Upper lobe of left lung (tissue), 4 donors: ENCODE results near the gene PPFIA4.

ENCODE experiments used
- CTCF ChIP-seq, 6 experiments: fragments of 450-650 bp in 4 of 6; fragments of 200-600 bp in 2 of 6; sonication (generic) in 2 of 6; IDR thresholded peaks; one replicate each; pipeline ENCODE4 v1.5.1; 2016 to 2019; ENCODE audit warnings: antibody characterized with exemption in 6 of 6
- POLR2AphosphoS5 ChIP-seq, 2 donors: sonication (generic); formaldehyde crosslinking; IDR thresholded peaks; one replicate each; pipeline ENCODE4 v1.5.1; 2017; ENCODE audit warnings: antibody characterized with exemption in 2 of 2

- TF ChIP-seq POLR2AphosphoS5 (IDR thresholded peaks at IDR 0.05) (no peak), CTCF (IDR thresholded peaks at IDR 0.05) (no peak)
These were observed 38.2 kb upstream of the PPFIA4 start for GRCh38 chr1:202987922-202988583.
